HG03439 (cell line): ENCODE results near the gene GABRA5.

Experiments used
- ATAC-seq: cut with Tn5 transposase; IDR thresholded peaks from one replicate; pipeline ENCODE4 v1.9.1; 2021; ENCODE audit warnings: mild to moderate bottlenecking, moderate library complexity; ENCODE audit not compliant: unreplicated experiment

GABRA5 gene

GRCh38 chr15:26921433-26921832 lies 54.6 kb downstream of the GABRA5 start:
- no peak for ATAC-seq

GRCh38 chr15:26926081-26926480 lies 59.2 kb downstream of the GABRA5 start:
- ATAC-seq = no peak

- ATAC-seq = no peak
Observed at GRCh38 chr15:26928051-26928450, 61.2 kb downstream of the GABRA5 start.

GRCh38 chr15:26929588-26929987 lies 62.7 kb downstream of the GABRA5 start:
- ATAC-seq = no peak

- ATAC-seq = no peak
Observed at GRCh38 chr15:26934848-26935247, 68.0 kb downstream of the GABRA5 start.

GRCh38 chr15:26935322-26935721 lies 68.5 kb downstream of the GABRA5 start:
- ATAC-seq = no peak

GRCh38 chr15:26936502-26936901 lies 69.6 kb downstream of the GABRA5 start:
- no peak for ATAC-seq

- no peak for ATAC-seq
Observed at GRCh38 chr15:26937134-26937533, 70.3 kb downstream of the GABRA5 start.

- ATAC-seq = no peak
Observed at GRCh38 chr15:26939398-26939797, 72.5 kb downstream of the GABRA5 start.

- ATAC-seq = no peak
Observed at GRCh38 chr15:26941489-26941888, 74.6 kb downstream of the GABRA5 start.

GRCh38 chr15:26943866-26944265 lies 77.0 kb downstream of the GABRA5 start:
- no peak for ATAC-seq

GRCh38 chr15:26945046-26945445 lies 78.2 kb downstream of the GABRA5 start:
- no peak for ATAC-seq

- no peak for ATAC-seq
Observed at GRCh38 chr15:26950001-26950400, 83.1 kb downstream of the GABRA5 start.

GRCh38 chr15:26954403-26954802 lies 87.5 kb downstream of the GABRA5 start:
- no peak for ATAC-seq

GRCh38 chr15:26967719-26968269 lies 100.9 kb downstream of the GABRA5 start:
- ATAC-seq = no peak

GRCh38 chr15:26968806-26969205 lies 101.9 kb downstream of the GABRA5 start:
- ATAC-seq = no peak

GRCh38 chr15:26970712-26971210 lies 103.9 kb downstream of the GABRA5 start, which contains the start of gene GABRG3:
Gene GABRG3, plus strand, starts transcription at chr15:26971181.
- no peak for ATAC-seq

- ATAC-seq = no peak
Observed at GRCh38 chr15:26971271-26972018, 104.6 kb downstream of the GABRA5 start.

- no peak for ATAC-seq
Observed at GRCh38 chr15:26972636-26973035, 105.8 kb downstream of the GABRA5 start.

GRCh38 chr15:26974120-26974780 lies 107.4 kb downstream of the GABRA5 start:
- ATAC-seq = no peak

GRCh38 chr15:26981492-26981891 lies 114.6 kb downstream of the GABRA5 start:
- no peak for ATAC-seq

- ATAC-seq = no peak
Observed at GRCh38 chr15:26983822-26984221, 117.0 kb downstream of the GABRA5 start.
